T-helper 22 cell (primary cell): ENCODE data around the gene FBXL19.
"Not testable (repeated sequence)": the region's sequence is repeated elsewhere in the genome, so short reads cannot be mapped to it uniquely, and the experiment has no call there.

Experiments used
- DNase-seq: peaks from one replicate; pipeline ENCODE4 v3.0.0-alpha.2; 2020; ENCODE audit warnings: low read depth

The FBXL19 gene

GRCh38 chr16:30922960-30923535, 324 bp upstream of the FBXL19 start:
- DNase-seq = peak; percentile 97

GRCh38 chr16:30924076-30924912, 922 bp downstream of the FBXL19 start:
- no peak for DNase-seq

- no peak for DNase-seq
Observed at GRCh38 chr16:30924913-30925631, 1.7 kb downstream of the FBXL19 start.

- no peak for DNase-seq
Observed at GRCh38 chr16:30925632-30925987, 2.2 kb downstream of the FBXL19 start.

DNA sequence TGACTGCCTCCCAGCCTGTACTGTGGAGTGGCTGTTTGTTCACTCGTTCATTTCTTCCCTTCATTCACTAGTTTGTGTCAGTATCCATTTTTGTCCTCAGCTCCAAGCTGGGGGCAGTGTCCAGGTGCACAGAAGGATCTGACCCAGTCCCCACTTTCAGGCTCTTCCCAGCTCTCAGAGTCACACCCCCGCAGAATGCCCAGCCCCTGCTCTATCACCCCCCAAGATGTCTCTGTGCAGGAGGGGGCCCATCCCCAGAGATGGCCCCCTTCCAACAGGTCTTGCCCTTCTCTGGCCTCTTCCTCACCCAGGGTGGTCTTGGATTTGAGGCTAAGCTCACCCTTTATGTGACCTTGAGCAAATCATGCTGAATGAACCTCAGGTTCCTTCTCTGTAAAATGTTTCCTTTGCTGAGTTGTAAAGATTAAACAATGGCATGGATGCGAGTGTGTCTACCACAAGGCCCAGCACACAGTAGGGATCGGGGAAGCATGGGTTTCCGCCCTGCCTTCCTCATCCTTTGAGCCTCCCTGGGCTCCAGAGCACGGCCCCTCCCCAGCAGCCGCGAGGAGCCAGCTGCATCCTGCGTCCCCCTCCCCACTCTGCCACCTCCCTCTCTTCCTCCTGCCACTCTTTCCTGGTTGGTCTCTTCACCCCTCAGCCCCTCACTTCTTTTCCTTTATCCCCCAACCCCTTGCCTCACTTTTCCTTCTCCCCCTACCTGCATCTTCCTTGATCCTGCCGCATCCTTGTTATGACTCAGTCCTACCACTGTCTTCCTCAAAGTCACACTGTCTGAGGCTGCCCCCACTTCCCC, 2.8 kb downstream of the FBXL19 start:
- DNase-seq = no peak

DNA sequence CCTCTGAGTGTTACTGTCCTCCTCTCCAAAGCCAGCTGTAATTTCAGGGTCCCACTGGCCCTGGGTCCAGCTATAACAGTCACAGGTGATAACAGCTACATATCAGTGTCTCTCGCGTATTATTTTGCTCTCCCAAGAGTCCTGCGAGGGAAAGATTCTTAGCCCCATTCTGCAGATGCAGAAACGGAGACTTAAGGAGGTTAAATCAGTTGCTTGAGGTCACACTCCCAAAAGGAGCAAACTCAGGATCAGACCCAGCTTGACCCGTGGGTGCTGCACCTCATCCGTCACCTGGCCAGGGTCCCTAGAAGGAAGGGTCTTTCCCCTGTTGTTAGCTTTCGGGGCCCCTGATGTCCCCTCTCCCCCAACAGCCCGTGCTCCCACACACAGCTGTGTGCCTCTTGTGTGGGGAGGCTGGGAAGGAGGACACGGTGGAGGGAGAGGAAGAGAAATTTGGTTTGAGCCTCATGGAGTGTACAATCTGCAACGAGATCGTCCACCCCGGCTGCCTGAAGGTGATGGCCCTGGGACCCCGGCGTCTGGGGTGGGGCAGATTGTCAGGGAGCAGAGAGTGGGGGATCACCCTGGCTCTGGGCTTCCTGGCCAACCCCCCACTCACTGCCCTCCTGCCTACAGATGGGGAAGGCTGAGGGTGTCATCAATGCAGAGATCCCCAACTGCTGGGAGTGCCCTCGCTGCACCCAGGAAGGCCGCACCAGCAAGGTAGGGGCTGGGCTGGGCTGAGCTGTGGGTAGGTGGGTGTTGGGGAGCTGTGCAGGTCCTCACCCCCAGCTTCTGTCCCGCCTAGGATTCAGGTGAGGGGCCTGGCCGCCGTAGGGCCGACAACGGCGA, 3.8 kb downstream of the FBXL19 start:
- DNase-seq = no peak

GRCh38 chr16:30927789-30928378, 4.5 kb downstream of the FBXL19 start:
- no peak for DNase-seq

DNA sequence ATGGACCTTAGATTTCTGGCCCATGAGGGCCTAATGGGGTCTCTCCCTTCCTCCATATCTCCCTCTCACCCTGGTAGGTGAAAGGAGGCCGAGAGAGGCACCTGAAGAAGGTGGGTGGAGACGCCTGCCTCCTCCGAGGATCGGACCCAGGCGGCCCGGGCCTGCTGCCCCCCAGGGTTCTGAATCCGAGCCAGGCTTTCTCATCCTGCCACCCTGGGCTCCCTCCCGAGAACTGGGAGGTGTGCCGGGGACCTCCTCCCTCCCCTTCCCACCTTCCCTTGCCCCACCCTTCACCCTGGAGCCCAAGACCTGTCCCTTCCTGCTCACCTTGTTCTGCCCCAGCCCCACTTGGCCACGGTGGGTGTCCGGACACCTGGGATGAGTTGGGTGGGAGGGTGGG, 5.0 kb downstream of the FBXL19 start:
- no peak for DNase-seq

DNA sequence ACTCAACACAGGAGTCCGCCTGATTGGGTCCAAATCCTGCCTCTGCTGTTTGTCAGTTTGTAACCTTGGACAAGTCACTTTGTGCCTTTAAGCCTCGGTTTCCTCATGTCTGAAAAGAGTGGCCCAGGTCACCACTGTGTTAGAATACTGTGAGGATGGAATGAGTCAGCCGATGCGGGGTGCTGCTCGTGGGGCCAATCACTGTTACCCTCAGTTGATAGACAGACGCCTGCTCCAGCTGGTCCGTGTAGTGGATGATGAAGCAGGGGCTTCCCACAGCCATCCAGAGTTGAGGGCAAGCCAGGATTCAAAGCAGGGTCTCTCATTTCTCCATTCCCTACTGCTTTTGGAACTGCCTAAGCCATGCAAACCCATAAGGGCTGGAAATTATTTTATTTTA, 5.8 kb downstream of the FBXL19 start:
- DNase-seq = no peak

DNA sequence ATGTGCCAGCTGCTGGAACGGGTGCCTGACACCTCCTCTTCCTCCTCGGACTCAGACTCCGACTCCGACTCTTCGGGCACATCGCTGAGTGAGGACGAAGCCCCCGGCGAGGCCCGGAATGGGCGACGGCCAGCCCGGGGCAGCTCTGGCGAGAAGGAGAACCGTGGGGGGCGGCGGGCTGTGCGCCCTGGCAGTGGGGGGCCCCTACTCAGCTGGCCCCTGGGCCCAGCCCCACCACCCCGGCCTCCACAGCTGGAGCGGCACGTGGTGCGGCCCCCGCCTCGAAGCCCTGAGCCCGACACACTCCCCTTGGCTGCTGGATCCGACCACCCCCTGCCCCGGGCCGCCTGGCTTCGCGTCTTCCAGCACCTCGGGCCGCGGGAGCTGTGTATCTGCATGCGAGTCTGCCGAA, 6.8 kb downstream of the FBXL19 start:
- no peak for DNase-seq

GRCh38 chr16:30931068-30931650, 7.8 kb downstream of the FBXL19 start:
- no peak for DNase-seq

DNA sequence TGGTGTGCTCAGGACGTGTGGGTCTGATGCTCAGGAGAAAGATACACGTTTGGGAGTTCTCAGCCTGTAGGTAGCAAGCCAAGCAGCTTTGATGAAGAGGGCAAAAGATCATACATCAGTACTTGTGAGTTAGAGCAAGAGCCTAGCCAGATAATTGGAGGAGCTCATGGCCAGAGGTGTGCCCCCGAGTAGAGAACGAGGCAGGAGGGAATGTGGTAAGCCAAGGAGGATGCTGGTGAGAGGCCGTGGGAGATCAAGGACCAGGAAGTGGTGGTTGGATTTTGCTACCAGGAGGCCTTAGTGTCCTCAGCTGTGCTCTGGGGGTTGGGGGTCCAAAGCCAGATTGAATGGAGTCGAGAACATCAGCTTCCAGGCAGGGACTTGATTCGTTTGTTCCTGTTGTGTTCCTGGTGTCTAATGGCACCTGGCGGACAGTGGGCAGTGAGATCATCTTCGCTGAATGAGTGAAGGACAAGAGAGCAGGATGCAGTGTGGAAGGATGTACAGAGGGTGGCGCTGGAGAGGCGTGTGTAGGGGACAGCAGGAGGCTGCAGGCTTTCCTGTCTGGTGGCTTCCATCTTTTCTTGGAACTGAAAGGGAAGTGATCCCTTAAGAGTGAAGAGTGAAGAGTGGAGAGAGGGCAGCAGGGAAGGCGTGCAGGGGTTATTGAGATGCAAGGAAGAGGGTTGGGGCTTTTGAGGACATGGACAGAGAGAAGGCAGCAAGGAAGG, 11.6 kb downstream of the FBXL19 start:
- no peak for DNase-seq

DNA sequence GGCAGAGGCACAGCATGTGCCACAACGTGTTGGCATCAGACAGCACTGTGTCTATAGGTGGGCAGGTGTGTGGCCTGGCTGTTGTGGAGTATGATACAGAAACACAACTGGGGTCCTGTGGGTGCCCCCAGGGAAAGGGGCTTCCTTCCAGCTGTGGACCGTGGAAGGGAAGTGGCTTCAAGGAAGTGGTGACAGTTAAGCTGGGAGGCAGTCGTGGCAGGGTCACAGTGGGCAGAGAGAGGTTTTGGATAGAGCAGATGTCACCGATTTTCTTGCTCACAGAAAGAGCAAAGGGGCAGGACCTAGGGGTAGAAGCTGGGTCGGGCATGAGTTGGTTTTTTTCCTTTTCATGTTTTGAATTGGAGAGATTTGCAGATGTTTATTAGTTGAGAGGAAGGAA, 14.3 kb downstream of the FBXL19 start:
- no peak for DNase-seq

DNA sequence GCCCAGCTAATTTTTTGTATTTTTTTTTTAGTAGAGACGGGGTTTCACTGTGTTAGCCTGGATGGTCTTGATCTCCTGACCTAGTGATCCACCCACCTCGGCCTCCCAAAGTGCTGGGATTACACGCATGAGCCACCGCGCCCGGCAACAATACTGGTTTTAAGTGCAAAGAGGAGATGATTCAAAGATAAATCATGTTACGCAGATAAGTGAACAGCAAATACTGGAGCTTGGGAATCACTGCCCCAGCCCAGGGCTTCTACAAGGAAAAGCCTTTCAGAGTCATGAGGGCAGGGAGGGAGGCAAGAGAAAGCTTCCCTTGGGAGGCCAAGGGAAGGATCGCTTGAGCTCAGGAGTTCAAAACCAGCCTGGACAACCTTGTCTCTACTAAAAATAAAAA, 16.2 kb downstream of the FBXL19 start:
- not testable (repeated sequence) for DNase-seq

- DNase-seq = peak; percentile 26
Observed at GRCh38 chr16:30941600-30942425, 18.4 kb downstream of the FBXL19 start.

- no peak for DNase-seq
Observed at GRCh38 chr16:30942426-30942806, 19.0 kb downstream of the FBXL19 start.

DNA sequence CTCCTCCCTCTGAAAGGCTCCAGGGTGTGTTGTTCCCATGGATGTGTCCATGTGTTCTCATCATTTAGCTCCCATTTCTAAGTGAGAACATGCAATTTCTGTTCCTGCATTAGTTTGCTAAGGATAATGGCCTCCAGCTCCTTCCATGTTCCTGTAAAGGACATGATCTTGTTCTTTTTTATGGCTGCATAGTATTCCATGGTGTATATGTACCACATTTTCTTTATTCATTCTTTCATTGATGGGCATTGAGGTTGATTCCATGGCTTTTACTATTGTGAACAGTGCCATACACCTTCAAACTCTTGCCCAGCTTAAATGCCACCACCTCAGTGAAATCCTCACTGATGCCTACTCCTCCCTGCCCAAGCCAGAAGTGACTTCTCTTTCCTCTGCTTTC, 21.0 kb downstream of the FBXL19 start:
- no peak for DNase-seq

DNA sequence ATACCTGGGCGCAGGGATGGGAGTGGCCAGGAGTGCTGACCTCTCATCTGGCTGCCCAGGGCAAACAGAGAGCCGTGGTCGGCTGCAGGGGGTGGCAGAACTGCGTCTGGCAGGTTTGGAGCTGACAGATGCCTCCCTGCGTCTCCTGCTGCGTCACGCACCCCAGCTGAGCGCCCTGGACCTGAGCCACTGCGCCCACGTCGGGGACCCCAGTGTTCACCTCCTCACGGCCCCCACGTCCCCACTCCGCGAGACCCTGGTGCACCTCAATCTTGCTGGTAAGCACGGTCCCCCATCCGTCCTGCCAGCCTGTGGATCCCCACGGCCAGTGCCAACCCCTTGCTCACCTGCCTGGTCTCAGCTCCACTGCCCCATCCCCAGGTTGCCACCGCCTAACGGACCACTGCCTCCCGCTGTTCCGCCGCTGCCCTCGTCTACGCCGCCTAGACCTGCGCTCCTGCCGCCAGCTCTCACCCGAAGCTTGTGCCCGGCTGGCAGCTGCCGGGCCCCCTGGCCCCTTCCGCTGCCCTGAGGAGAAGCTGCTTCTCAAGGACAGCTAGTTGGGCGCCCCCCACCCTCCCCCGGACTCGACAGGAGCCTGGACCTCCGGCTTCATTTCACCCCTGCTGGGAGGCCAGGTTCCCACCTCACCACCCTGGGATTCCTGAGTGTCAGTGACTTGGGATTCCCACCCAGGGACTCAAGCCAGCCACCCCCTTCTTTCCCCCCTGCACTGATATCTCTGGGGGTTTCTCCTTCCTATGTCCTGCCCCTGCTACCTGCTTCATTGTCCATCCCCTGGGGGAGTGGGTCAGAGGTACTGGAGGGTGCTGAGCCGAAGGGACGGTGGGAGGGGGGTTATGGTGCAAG, 23.5 kb downstream of the FBXL19 start:
- no peak for DNase-seq
